T1000 (cell line): ENCODE data around the gene C19orf47.

Source experiments
- DNase-seq: peaks from one replicate; lab custom pipeline; 2025; ENCODE audit warnings: mixed read lengths; lab: John Stamatoyannopoulos, UW

C19orf47 gene

GRCh38 chr19:40281381-40282208, 66.6 kb downstream of the C19orf47 start:
- DNase-seq: no peak

DNA sequence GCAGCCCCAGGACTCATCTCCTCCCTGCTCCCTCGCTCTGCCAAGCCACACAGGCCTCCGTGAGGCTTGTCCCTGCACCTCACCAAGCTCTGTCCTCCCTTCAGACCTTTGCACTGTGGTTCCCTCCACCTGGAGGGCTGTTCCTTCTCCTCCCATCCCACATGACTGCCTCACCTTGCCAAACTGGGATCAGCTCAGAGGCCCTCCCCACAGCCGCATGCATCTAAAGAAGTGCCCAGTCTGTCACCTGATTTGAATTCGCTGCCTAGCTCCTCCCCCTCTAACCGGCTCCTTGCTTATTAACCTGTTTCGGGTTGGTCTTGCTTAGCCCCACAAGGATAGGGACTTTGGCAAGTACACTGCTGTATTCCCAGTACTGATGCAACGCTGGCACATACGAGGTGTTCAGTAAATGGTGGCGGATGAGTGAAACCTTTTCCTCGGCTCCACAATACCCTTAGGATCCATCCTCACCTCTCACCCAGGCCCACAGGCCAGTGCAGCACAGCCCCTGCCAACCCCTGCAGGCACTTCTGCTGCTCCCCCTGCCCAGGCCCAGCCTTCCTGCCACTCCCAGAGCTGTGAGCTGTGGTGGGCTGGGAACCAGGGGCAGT, 67.5 kb downstream of the C19orf47 start:
- no peak for DNase-seq

GRCh38 chr19:40279761-40280607, 68.2 kb downstream of the C19orf47 start:
- DNase-seq: no peak

GRCh38 chr19:40279120-40279551, 69.1 kb downstream of the C19orf47 start:
- DNase-seq: no peak

DNA sequence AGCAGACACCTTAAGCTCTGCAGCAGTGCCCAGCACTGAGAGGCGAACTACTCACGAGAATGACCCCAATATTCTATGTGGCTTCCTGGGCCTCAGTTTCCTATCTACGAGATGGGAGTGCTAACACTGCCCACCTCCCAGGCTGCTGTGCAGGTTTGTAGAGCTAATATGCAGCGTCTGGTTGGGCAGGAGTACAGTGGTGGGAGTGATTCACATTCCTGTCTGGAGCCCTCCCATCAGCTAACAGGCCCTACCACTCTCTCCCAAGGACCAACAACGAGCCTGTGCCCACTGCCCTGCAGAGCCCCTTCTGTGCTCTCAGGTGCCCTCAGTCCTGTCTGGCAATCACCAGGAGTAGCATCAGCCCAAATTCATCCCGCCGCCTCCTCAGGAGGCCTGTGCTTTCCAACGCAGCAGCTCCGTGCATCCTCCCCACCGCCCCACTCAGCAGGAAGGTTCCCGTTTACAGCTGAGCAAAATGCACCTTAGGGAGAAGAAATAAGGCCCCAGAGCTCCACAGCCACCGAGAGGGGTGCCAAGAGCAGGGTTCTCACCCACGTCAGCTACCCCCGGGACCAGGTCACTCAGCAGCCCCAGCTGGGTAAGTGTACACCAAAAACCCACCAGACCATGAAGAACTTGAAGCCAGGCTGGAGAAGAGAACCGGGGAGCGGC, 69.7 kb downstream of the C19orf47 start:
- DNase-seq: no peak

DNA sequence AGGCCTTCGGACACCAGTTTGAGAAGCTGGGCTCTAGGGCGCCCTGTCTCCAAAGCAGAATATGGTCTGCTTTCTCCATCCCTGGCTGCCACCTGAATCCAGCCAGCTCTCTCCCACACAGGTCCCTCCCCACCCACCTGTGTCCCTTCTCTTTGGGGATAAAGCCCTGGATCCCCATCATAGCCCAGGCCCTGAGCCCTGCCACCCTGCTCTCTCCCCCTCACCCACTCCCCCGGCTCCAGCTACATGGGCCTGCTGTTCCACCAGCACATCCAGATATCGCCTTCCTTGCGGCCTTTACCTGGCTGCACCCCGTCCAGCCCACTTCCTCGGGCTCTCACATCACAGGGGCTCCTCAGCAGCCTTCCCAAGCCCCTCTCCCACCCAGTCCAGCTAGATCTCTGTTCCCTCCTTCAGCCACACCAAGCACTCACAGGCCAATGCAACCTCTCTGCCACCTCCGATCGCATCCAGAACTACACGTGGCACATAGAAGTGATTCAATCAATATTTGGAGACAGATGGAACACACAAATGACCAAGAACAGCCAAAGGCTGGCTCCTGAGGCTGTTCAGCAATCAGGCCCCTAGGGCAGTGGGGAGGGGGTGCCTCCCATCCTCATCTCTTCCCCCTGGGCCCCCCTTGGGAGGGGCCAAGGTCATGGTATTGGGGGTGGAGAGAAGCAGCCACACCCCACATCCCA, 70.7 kb downstream of the C19orf47 start:
- DNase-seq: no peak

- DNase-seq: no peak
Observed at GRCh38 chr19:40274585-40275544, 73.3 kb downstream of the C19orf47 start.

- no peak for DNase-seq
Observed at GRCh38 chr19:40273469-40274360, 74.5 kb downstream of the C19orf47 start.

DNA sequence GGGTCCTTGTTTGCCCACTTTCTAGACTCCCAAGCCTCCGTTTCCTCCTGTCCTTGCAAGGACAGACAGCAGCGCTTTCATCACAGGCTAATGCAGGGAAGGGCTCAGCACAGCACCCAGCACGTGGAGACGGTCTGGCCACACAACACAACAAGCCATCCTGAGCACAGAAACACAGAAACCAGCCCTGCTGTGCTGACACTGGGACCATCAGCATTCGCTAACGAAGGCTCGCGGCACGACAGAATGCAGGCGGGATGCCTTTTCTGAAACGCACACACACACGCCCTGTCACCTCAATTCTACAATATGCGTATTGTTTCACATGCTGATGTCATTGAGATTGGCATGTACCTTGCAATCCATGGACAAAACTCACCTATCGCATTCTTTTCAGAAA, 75.9 kb downstream of the C19orf47 start:
- no peak for DNase-seq

- DNase-seq: no peak
Observed at GRCh38 chr19:40271706-40272105, 76.5 kb downstream of the C19orf47 start.

DNA sequence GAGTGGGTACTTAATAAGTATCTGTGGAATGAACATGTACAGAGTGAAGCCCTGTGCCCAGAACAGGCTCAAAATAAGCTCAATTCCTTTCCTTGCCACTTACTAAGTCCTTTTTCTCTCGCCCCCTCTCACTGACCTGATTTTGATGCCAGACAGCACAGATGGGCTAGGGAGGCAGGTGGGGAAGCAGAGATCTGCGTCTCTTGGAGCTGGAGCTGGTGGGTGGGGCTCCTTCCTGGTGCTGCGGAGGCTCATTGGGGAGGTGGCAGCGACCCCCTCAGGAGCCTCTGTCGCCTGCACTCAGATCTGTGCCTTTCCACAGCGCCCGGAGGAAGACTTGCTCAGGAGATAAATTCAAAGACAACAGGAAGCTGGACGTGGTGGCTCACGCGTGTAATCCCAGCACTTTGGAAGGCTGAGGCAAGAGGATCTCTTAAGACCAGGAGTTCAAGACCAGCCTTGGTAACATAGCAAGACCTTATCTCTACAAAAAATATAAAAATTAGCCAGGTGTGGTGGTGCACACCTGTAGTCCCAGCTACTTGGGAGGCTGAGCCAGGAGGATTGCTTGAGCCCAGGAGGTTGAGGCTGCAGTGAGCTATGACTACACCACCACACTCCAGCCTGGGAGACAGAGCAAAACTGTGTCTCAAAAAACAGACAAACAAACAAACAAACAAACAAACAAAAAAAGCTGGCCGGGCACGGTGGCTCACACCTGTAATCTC, 77.7 kb downstream of the C19orf47 start:
- DNase-seq: no peak
